OCI-LY3 (cell line): ENCODE results near the gene REXO1.
A peak's percentile ranks its signal among the peaks of the same experiment; 100 is the strongest.

Experiments
- H2AFZ ChIP-seq: fragments of 200-600, 300-600 bp; shearing (Covaris generic); 2 replicates; pipeline ENCODE4 v1.6.0; 2014; ENCODE audit warnings: antibody characterized with exemption, low read depth, low read length
- H3K27ac ChIP-seq: fragments of 200-600, 300-600 bp; sonication (generic); 2 replicates; pipeline ENCODE4 v1.5.1; 2014; ENCODE audit warnings: mild to moderate bottlenecking, low read length, moderate library complexity, mixed read lengths
- H3K27me3 ChIP-seq: fragments of 200-600, 300-600 bp; sonication (generic); 2 replicates; pipeline ENCODE4 v1.6.1; 2014; ENCODE audit warnings: low read depth, low read length, mixed read lengths
- H3K36me3 ChIP-seq: fragments of 200-600, 300-600 bp; sonication (generic); replicated peaks from 2 replicates; pipeline ENCODE3; 2014; ENCODE audit warnings: low read depth, low read length, mixed read lengths
- H3K4me1 ChIP-seq: fragments of 300-600, 200-600 bp; sonication (generic); 2 replicates; pipeline ENCODE4 v1.6.1; 2014; ENCODE audit warnings: low read length, mixed read lengths
- H3K4me2 ChIP-seq: fragments of 200-600, 300-600 bp; sonication (generic); 2 replicates; pipeline ENCODE4 v1.6.1; 2014; ENCODE audit warnings: low read length, mixed read lengths
- H3K4me3 ChIP-seq: fragments of 300-600, 200-600 bp; sonication (generic); 2 replicates; pipeline ENCODE4 v1.5.1; 2014; ENCODE audit warnings: antibody characterized with exemption, mild to moderate bottlenecking, low read length, moderate library complexity
- H3K79me2 ChIP-seq: fragments of 300-600, 200-600 bp; shearing (Covaris generic); 2 replicates; pipeline ENCODE4 v1.6.1; 2014; ENCODE audit warnings: mild to moderate bottlenecking, low read length, mixed read lengths
- H3K9ac ChIP-seq: fragments of 300-600, 200-600 bp; shearing (Covaris generic); 2 replicates; pipeline ENCODE4 v1.6.0; 2014; ENCODE audit warnings: mild to moderate bottlenecking, low read length, moderate library complexity
- H3K9me3 ChIP-seq: fragments of 200-600, 300-600 bp; shearing (Covaris generic); 2 replicates; pipeline ENCODE4 v1.6.1; 2014; ENCODE audit warnings: low read length, mixed read lengths; ENCODE audit not compliant: insufficient read depth
- H4K20me1 ChIP-seq: fragments of 200-600, 300-600 bp; sonication (generic); 2 replicates; pipeline ENCODE4 v1.6.1; 2016; ENCODE audit warnings: low read length, mixed read lengths; ENCODE audit not compliant: insufficient read depth
- CTCF ChIP-seq: fragments of 200-600, 300-600 bp; sonication (generic); IDR thresholded peaks from 2 replicates; pipeline ENCODE4 v1.5.1; 2014; ENCODE audit warnings: antibody characterized with exemption, low read length, low read depth
- EZH2phosphoT487 ChIP-seq: fragments of 200-600 bp; shearing (Covaris generic); IDR thresholded peaks from 2 replicates; pipeline ENCODE4 v1.6.1; 2018; ENCODE audit warnings: antibody characterized with exemption, mixed run types, low read depth

The REXO1 gene

GRCh38 chr19:1840541-1841115, 7.7 kb downstream of the REXO1 start:
- no peaks in the 10 kb centered on the region for H3K9me3 ChIP-seq
- no peak overlapping the region for H3K4me3 ChIP-seq
- H3K9ac ChIP-seq, result no peak overlapping the region
- H3K4me1 ChIP-seq, result peaks cover 4% of the 10 kb centered on the region
- H4K20me1 ChIP-seq, result peaks cover 86% of the 10 kb centered on the region
- TF ChIP-seq CTCF, result no peak
- TF ChIP-seq EZH2phosphoT487, result no peak
- no peak overlapping the region for H2AFZ ChIP-seq
- H3K27me3 ChIP-seq, result no peaks in the 10 kb centered on the region
- no peaks in the 10 kb centered on the region for H3K36me3 ChIP-seq
- H3K79me2 ChIP-seq, result peaks cover 95% of the 10 kb centered on the region
- H3K27ac ChIP-seq, result no peak overlapping the region
- H3K4me2 ChIP-seq, result no peak overlapping the region

DNA sequence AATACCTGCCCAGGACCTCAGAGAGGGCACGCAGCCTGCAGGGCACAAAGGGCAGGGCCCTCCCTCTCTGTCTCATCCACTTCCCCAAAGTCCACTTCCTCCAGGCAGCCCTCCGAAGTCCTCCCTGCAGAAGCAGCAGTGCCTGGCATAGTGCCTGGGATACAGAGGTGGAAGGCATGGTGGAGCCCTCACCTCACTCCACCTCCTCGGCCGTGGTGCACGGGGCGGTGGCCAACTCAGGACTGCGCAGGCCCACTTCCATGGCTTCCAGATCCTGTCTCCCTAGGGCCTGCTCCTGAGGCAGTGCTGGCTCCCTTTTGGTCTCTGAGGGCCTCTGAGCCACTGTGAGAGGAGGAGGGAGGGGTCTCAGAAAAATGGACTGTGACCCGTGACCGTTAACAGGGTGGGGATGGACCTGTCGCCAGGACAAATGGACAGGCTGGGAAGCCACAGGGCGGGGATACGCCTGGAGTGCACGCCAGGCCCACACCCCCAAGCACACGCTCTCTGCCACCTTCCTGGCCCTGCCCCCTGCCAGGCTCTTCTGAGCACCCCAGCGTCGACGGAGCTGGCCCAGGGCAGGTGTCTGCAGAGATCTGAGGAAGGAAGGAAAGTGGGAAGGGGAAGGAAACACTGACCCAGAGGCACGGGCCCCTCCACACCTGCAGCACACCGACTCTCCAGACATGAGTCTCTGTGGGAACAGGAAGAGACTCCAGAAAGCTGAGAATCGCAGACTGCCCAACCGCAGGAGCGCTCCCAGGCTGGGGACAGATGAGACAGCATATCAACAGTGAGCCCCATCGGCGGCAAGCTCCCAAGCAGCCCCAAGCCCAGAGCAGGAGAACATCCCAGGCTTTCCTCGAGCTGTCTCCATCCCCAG, 8.4 kb downstream of the REXO1 start:
- Histone ChIP-seq H3K4me3 (no peak overlapping the region), H3K4me2 (no peak overlapping the region), H3K79me2 (peaks cover 95% of the 10 kb centered on the region), H2AFZ (no peak overlapping the region), H3K9me3 (no peaks in the 10 kb centered on the region), H3K27me3 (no peaks in the 10 kb centered on the region), H3K9ac (no peak overlapping the region), H3K27ac (no peak overlapping the region), H4K20me1 (peaks cover 89% of the 10 kb centered on the region), H3K36me3 (no peaks in the 10 kb centered on the region), H3K4me1 (peaks cover 4% of the 10 kb centered on the region)
- TF ChIP-seq CTCF (no peak), EZH2phosphoT487 (no peak)

DNA sequence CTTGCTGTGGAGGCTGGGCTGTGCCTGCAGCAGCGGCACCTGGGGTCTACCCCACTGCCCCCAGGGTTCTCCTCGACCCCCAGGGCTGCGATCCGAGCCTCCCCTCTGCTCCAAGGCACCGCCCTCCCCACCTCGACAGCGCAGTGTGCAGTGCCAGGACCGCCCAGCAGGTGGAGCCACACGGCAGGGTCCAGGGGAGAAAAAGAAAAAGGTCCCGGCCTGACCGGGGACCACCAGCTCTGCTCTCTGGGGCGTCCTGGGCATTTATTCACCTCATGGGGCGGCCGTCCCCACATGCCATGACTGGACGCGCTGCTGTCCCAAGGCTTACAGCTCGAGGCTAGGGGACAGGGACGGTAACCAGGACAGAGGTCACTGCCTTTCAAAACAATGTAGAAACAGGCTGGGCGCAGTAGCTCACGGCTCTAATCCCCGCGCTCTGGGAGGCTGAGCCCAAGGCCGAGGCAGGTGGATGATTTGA, 10.6 kb downstream of the REXO1 start:
- no peaks in the 10 kb centered on the region for H3K9me3 ChIP-seq
- H3K4me1 ChIP-seq, result peaks cover 4% of the 10 kb centered on the region
- peak overlapping the region; percentile 39; the same call in 1 of the 2 replicates for H3K4me2 ChIP-seq
- no peak overlapping the region for H3K4me3 ChIP-seq
- no peak overlapping the region; the same call in 1 of the 2 replicates for H3K9ac ChIP-seq
- peaks cover 94% of the 10 kb centered on the region for H3K79me2 ChIP-seq
- peak overlapping the region; percentile 32 for H3K27ac ChIP-seq
- H3K27me3 ChIP-seq, result no peaks in the 10 kb centered on the region
- TF ChIP-seq CTCF (peak; percentile 95), EZH2phosphoT487 (no peak)
- H4K20me1 ChIP-seq, result peaks cover 87% of the 10 kb centered on the region
- H3K36me3 ChIP-seq, result no peaks in the 10 kb centered on the region
- H2AFZ ChIP-seq, result no peak overlapping the region

DNA sequence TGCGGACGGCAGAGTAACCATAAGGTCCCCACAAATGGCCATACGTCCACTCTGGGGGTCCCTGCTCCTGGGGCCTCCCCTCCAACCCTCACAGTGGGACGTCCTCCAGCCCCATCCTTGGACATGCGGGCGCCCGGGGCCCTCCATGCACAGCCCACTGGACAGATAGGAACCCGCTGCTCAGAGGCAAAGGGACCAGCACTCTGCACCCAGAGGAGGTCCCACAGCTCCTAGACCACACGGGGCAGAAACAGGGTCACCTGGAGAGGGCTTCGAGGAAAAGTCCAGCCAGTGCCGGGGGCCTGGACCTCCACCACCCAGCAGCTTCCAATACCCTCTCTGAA, 11.1 kb downstream of the REXO1 start:
- Histone ChIP-seq H3K4me3 (no peak overlapping the region), H3K4me2 (no peak overlapping the region), H3K36me3 (no peaks in the 10 kb centered on the region), H4K20me1 (peaks cover 84% of the 10 kb centered on the region), H3K9ac (no peak overlapping the region), H3K79me2 (peaks cover 93% of the 10 kb centered on the region), H2AFZ (no peak overlapping the region), H3K4me1 (peaks cover 4% of the 10 kb centered on the region), H3K9me3 (no peaks in the 10 kb centered on the region), H3K27ac (no peak overlapping the region), H3K27me3 (no peaks in the 10 kb centered on the region)
- TF ChIP-seq CTCF (no peak), EZH2phosphoT487 (no peak)
